Renal pelvis (tissue), 4 donors: ENCODE measurements around the gene HERC4. TPM values are rescaled to one million over a fixed set of nuclear protein-coding genes. Genes with fewer than 3 reads are reported as not detected.
"Not testable (repeated sequence)": the region's sequence is repeated elsewhere in the genome, so short reads cannot be mapped to it uniquely, and the experiment has no call there.

Experiments used
- DNase-seq: peaks from one replicate; pipeline ENCODE4 v3.0.0-alpha.2; 2013
- polyA plus RNA-seq, 3 donors: library from polyadenylated mRNA; unstranded; fragments of 120-200 nt; gene quantifications; one replicate each; pipeline ENCODE4 v1.2.1, GENCODE V29; 2013; ENCODE audit not compliant: insufficient read length in 3 of 3

HERC4 gene
- polyA plus RNA-seq, 3 donors: 38.2 to 56.2 (median 55.0) TPM

- DNase-seq: no peak
Observed at GRCh38 chr10:68099736-68100135, 24.7 kb upstream of the HERC4 start.

- DNase-seq: no peak
Observed at GRCh38 chr10:68096913-68097516, 21.9 kb upstream of the HERC4 start.

GRCh38 chr10:68095153-68095552, 20.1 kb upstream of the HERC4 start:
- no peak for DNase-seq

GRCh38 chr10:68092512-68092911, 17.4 kb upstream of the HERC4 start:
- DNase-seq: no peak

- DNase-seq: no peak
Observed at GRCh38 chr10:68090586-68090985, 15.5 kb upstream of the HERC4 start.

- DNase-seq: no peak
Observed at GRCh38 chr10:68088740-68089139, 13.7 kb upstream of the HERC4 start.

- DNase-seq: no peak
Observed at GRCh38 chr10:68087685-68088401, 12.8 kb upstream of the HERC4 start.

GRCh38 chr10:68086910-68087684, 12.0 kb upstream of the HERC4 start:
- DNase-seq: no peak

GRCh38 chr10:68086011-68086410, 10.9 kb upstream of the HERC4 start:
- DNase-seq: no peak

GRCh38 chr10:68084469-68084868, 9.4 kb upstream of the HERC4 start:
- DNase-seq: no peak

- DNase-seq: no peak
Observed at GRCh38 chr10:68083953-68084352, 8.9 kb upstream of the HERC4 start.

GRCh38 chr10:68082872-68083271, 7.8 kb upstream of the HERC4 start:
- no peak for DNase-seq

GRCh38 chr10:68081916-68082315, 6.8 kb upstream of the HERC4 start:
- no peak for DNase-seq

GRCh38 chr10:68080853-68081431, 5.9 kb upstream of the HERC4 start:
- no peak for DNase-seq

GRCh38 chr10:68079434-68079833, 4.4 kb upstream of the HERC4 start:
- no peak for DNase-seq

GRCh38 chr10:68077026-68077425, 1.9 kb upstream of the HERC4 start:
- no peak for DNase-seq

GRCh38 chr10:68076081-68076480, 998 bp upstream of the HERC4 start:
- DNase-seq: not testable (repeated sequence)

- DNase-seq: no peak
Observed at GRCh38 chr10:68075550-68076004, 494 bp upstream of the HERC4 start.

- peak; percentile 23 for DNase-seq
Observed at GRCh38 chr10:68074031-68074774, 880 bp downstream of the HERC4 start.

GRCh38 chr10:68073631-68074030, 1.5 kb downstream of the HERC4 start:
- DNase-seq: no peak

GRCh38 chr10:68067508-68067907, 7.6 kb downstream of the HERC4 start:
- no peak for DNase-seq

- no peak for DNase-seq
Observed at GRCh38 chr10:68067029-68067428, 8.1 kb downstream of the HERC4 start.
